KOPT-K1 (cell line): ENCODE data around the gene ABCC5.

Experiments
- H3K27ac ChIP-seq: fragments of 200-600 bp; sonication (generic); 2 replicates; pipeline ENCODE4 v1.5.1; 2016; ENCODE audit warnings: antibody characterized with exemption, mild to moderate bottlenecking, low read depth, low read length; ENCODE audit not compliant: poor library complexity, severe bottlenecking
- H3K36me3 ChIP-seq: fragments of 200-600 bp; sonication (generic); 2 replicates; pipeline ENCODE4 v1.5.1; 2017; ENCODE audit warnings: antibody characterized with exemption, mild to moderate bottlenecking, low read length, moderate library complexity; ENCODE audit not compliant: insufficient read depth
- H3K9me3 ChIP-seq: fragments of 200-600 bp; sonication (generic); 2 replicates; pipeline ENCODE4 v1.5.1; 2017; ENCODE audit warnings: antibody characterized with exemption, low read length, mild to moderate bottlenecking; ENCODE audit not compliant: insufficient read depth, poor library complexity, severe bottlenecking

The ABCC5 gene

GRCh38 chr3:183933160-183933559, 84.5 kb downstream of the ABCC5 start:
- no peak overlapping the region for H3K27ac ChIP-seq
- H3K36me3 ChIP-seq: no peaks in the 10 kb centered on the region
- no peaks in the 10 kb centered on the region for H3K9me3 ChIP-seq

- no peaks in the 10 kb centered on the region for H3K9me3 ChIP-seq
- no peak overlapping the region for H3K27ac ChIP-seq
Measured at GRCh38 chr3:183931881-183932280, 85.8 kb downstream of the ABCC5 start.

GRCh38 chr3:183930086-183930485, 87.6 kb downstream of the ABCC5 start:
- H3K36me3 ChIP-seq: peaks cover 4% of the 10 kb centered on the region; the same call in 1 of the 2 replicates
- H3K27ac ChIP-seq: no peak overlapping the region
- no peaks in the 10 kb centered on the region for H3K9me3 ChIP-seq

More at GRCh38 chr3:183931881-183932280, 85.8 kb downstream of the ABCC5 start:
- H3K36me3 ChIP-seq: no peaks in the 10 kb centered on the region

GRCh38 chr3:183927059-183927458, 90.6 kb downstream of the ABCC5 start:
- peaks cover 5% of the 10 kb centered on the region; the same call in 1 of the 2 replicates for H3K36me3 ChIP-seq

GRCh38 chr3:183924956-183925355, 92.7 kb downstream of the ABCC5 start:
- no peak overlapping the region for H3K27ac ChIP-seq
- H3K9me3 ChIP-seq: no peaks in the 10 kb centered on the region
- peaks cover 5% of the 10 kb centered on the region; the same call in 1 of the 2 replicates for H3K36me3 ChIP-seq

More at GRCh38 chr3:183927059-183927458, 90.6 kb downstream of the ABCC5 start:
- Histone ChIP-seq H3K9me3 (no peaks in the 10 kb centered on the region), H3K27ac (no peak overlapping the region)

GRCh38 chr3:183924543-183924942, 93.1 kb downstream of the ABCC5 start:
- no peak overlapping the region for H3K27ac ChIP-seq
- H3K9me3 ChIP-seq: no peaks in the 10 kb centered on the region
- peaks cover 5% of the 10 kb centered on the region; the same call in 1 of the 2 replicates for H3K36me3 ChIP-seq

- Histone ChIP-seq H3K36me3 (peaks cover 5% of the 10 kb centered on the region; the same call in 1 of the 2 replicates), H3K27ac (no peak overlapping the region), H3K9me3 (no peaks in the 10 kb centered on the region)
Measured at GRCh38 chr3:183922421-183922820, 95.3 kb downstream of the ABCC5 start.

- peaks cover 5% of the 10 kb centered on the region; the same call in 1 of the 2 replicates for H3K36me3 ChIP-seq
Measured at GRCh38 chr3:183921096-183921495, 96.6 kb downstream of the ABCC5 start.

GRCh38 chr3:183920416-183920815, 97.3 kb downstream of the ABCC5 start:
- H3K27ac ChIP-seq: no peak overlapping the region
- H3K36me3 ChIP-seq: peaks cover 5% of the 10 kb centered on the region; the same call in 1 of the 2 replicates

More at GRCh38 chr3:183921096-183921495, 96.6 kb downstream of the ABCC5 start:
- no peaks in the 10 kb centered on the region for H3K9me3 ChIP-seq
- no peak overlapping the region for H3K27ac ChIP-seq

GRCh38 chr3:183918178-183918577, 99.5 kb downstream of the ABCC5 start:
- Histone ChIP-seq H3K36me3 (no peaks in the 10 kb centered on the region), H3K27ac (no peak overlapping the region), H3K9me3 (no peaks in the 10 kb centered on the region)

More at GRCh38 chr3:183920416-183920815, 97.3 kb downstream of the ABCC5 start:
- H3K9me3 ChIP-seq: no peaks in the 10 kb centered on the region

GRCh38 chr3:183917776-183918175, 99.9 kb downstream of the ABCC5 start:
- no peak overlapping the region for H3K27ac ChIP-seq
- H3K9me3 ChIP-seq: no peaks in the 10 kb centered on the region
- no peaks in the 10 kb centered on the region for H3K36me3 ChIP-seq

- H3K27ac ChIP-seq: no peak overlapping the region
- no peaks in the 10 kb centered on the region for H3K9me3 ChIP-seq
- H3K36me3 ChIP-seq: no peaks in the 10 kb centered on the region
Measured at GRCh38 chr3:183914856-183915255, 102.8 kb downstream of the ABCC5 start.

- H3K9me3 ChIP-seq: no peaks in the 10 kb centered on the region
- H3K36me3 ChIP-seq: no peaks in the 10 kb centered on the region
- no peak overlapping the region for H3K27ac ChIP-seq
Measured at GRCh38 chr3:183913580-183913920, 104.1 kb downstream of the ABCC5 start.

GRCh38 chr3:183912895-183913579, 104.6 kb downstream of the ABCC5 start:
- no peak overlapping the region for H3K27ac ChIP-seq
- no peaks in the 10 kb centered on the region for H3K36me3 ChIP-seq
- no peaks in the 10 kb centered on the region for H3K9me3 ChIP-seq

GRCh38 chr3:183911763-183912506, 105.7 kb downstream of the ABCC5 start:
- H3K27ac ChIP-seq: no peak overlapping the region
- H3K36me3 ChIP-seq: no peaks in the 10 kb centered on the region
- H3K9me3 ChIP-seq: no peaks in the 10 kb centered on the region
